ENCODE measurements around the gene DOP1A. TPM values are rescaled to one million over a fixed set of nuclear protein-coding genes. Genes with fewer than 3 reads are reported as not detected.

DOP1A gene
- total RNA-seq, 1 donor from 2014 or later, result 7.1 TPM

- intact Hi-C loops (cut with micrococcal nuclease), result loop anchor here (10.0 kb wide), 2 partner anchors 655 to 1445 kb away; partner anchors contain the start of genes CYB5R4, RIPPLY2 and TENT5A
Observed at GRCh38 chr6:83199173-83199862, 131.8 kb downstream of the DOP1A start.

GRCh38 chr6:83199863-83200225, 132.4 kb downstream of the DOP1A start:
- H3K9me3 Mint-ChIP-seq, result no peaks in the 10 kb centered on the region
- no peak overlapping the region for H3K4me3 Mint-ChIP-seq
- no peak for DNase-seq (ENCODE audit: low spot score)
- no peak overlapping the region for H3K27ac Mint-ChIP-seq
- no peaks in the 10 kb centered on the region for H3K36me3 Mint-ChIP-seq (ENCODE audit: low read depth)
- H3K27me3 Mint-ChIP-seq (ENCODE audit: insufficient read depth), result peaks cover 9% of the 10 kb centered on the region
- intact Hi-C loops (cut with micrococcal nuclease), result loop anchor here (10.0 kb wide), 2 partner anchors 655 to 1445 kb away; partner anchors contain the start of genes CYB5R4, RIPPLY2 and TENT5A
- H3K4me1 Mint-ChIP-seq (ENCODE audit: low read depth), result peaks cover 9% of the 10 kb centered on the region

More at GRCh38 chr6:83199173-83199862, 131.8 kb downstream of the DOP1A start:
- Mint-ChIP-seq H3K27ac (no peak overlapping the region), H3K4me3 (no peak overlapping the region), H3K36me3 (ENCODE audit: low read depth) (peaks cover 1% of the 10 kb centered on the region), H3K4me1 (ENCODE audit: low read depth) (peaks cover 14% of the 10 kb centered on the region), H3K9me3 (no peaks in the 10 kb centered on the region), H3K27me3 (ENCODE audit: insufficient read depth) (peaks cover 10% of the 10 kb centered on the region)
- no peak for DNase-seq (ENCODE audit: low spot score)

GRCh38 chr6:83202031-83202430, 134.6 kb downstream of the DOP1A start:
- no peaks in the 10 kb centered on the region for H3K9me3 Mint-ChIP-seq
- H3K4me1 Mint-ChIP-seq (ENCODE audit: low read depth), result no peaks in the 10 kb centered on the region
- peaks cover 9% of the 10 kb centered on the region for H3K27me3 Mint-ChIP-seq (ENCODE audit: insufficient read depth)
- DNase-seq (ENCODE audit: low spot score), result no peak
- no peaks in the 10 kb centered on the region for H3K36me3 Mint-ChIP-seq (ENCODE audit: low read depth)
- no peak overlapping the region for H3K27ac Mint-ChIP-seq
- H3K4me3 Mint-ChIP-seq, result no peak overlapping the region
- intact Hi-C loops (cut with micrococcal nuclease), result no loop called here

- H3K27me3 Mint-ChIP-seq (ENCODE audit: insufficient read depth), result peaks cover 19% of the 10 kb centered on the region
- H3K27ac Mint-ChIP-seq, result no peak overlapping the region
- H3K9me3 Mint-ChIP-seq, result no peaks in the 10 kb centered on the region
- no peak overlapping the region for H3K4me3 Mint-ChIP-seq
- no peaks in the 10 kb centered on the region for H3K36me3 Mint-ChIP-seq (ENCODE audit: low read depth)
- intact Hi-C loops (cut with micrococcal nuclease), result loop anchor here (1.0 kb wide), 3 partner anchors 22 to 945 kb away; partner anchors contain the start of genes DOP1A, PGM3 and RWDD2A
- no peaks in the 10 kb centered on the region for H3K4me1 Mint-ChIP-seq (ENCODE audit: low read depth)
- DNase-seq (ENCODE audit: low spot score), result peak; percentile 40
Observed at GRCh38 chr6:83215131-83216047, 147.9 kb downstream of the DOP1A start.

- intact Hi-C loops (cut with micrococcal nuclease), result no loop called here
Observed at GRCh38 chr6:83216806-83217205, 149.3 kb downstream of the DOP1A start.

More at GRCh38 chr6:83216806-83217205, 149.3 kb downstream of the DOP1A start:
- no peak for DNase-seq (ENCODE audit: low spot score)
- Mint-ChIP-seq H3K27me3 (ENCODE audit: insufficient read depth) (peaks cover 13% of the 10 kb centered on the region), H3K4me1 (ENCODE audit: low read depth) (no peaks in the 10 kb centered on the region), H3K27ac (no peak overlapping the region), H3K4me3 (no peak overlapping the region), H3K36me3 (ENCODE audit: low read depth) (no peaks in the 10 kb centered on the region), H3K9me3 (no peaks in the 10 kb centered on the region)

Other genes starting within 250 kb of the DOP1A start
- gene UBE3D, start 1.8 kb upstream of the DOP1A start, total RNA-seq, result 8.3 and 8.6 TPM in 2 replicates
- gene PGM3, start 125.6 kb downstream of the DOP1A start, total RNA-seq, result 24.8 and 25.4 TPM in 2 replicates
- 0.98 and 1.3 TPM in 2 replicates for gene RWDD2A, start 125.7 kb downstream of the DOP1A start, total RNA-seq